GM23338 (cell line): ENCODE data around the gene OVOL3. TPM values are rescaled to one million over a fixed set of nuclear protein-coding genes. Genes with fewer than 3 reads are reported as not detected.

Experiments
- ATAC-seq: fragments of 200-7000 bp; cut with Tn5 transposase; 3 replicates; pipeline ENCODE4 v1.9.1; 2020
- DNase-seq: peaks from one replicate; pipeline ENCODE4 v3.0.0-alpha.2; 2015; ENCODE audit warnings: low spot score
- H2AFZ ChIP-seq: fragments of 200-600 bp; sonication (generic); 2 replicates; pipeline ENCODE4 v1.8.0; 2016; ENCODE audit warnings: antibody characterized with exemption, mild to moderate bottlenecking, moderate library complexity
- H3F3A ChIP-seq: fragments of 200-600 bp; sonication (generic); replicated peaks from 2 replicates; pipeline ENCODE4 v1.8.0; 2017; ENCODE audit warnings: antibody characterized with exemption, mixed run types, low read depth
- H3K27ac ChIP-seq: fragments of 200-600 bp; sonication (generic); 2 replicates; pipeline ENCODE4 v1.6.1; 2016; ENCODE audit warnings: low read depth
- H3K27me3 ChIP-seq: fragments of 200-600 bp; sonication (generic); 2 replicates; pipeline ENCODE4 v1.8.0; 2016; ENCODE audit warnings: mild to moderate bottlenecking, mixed run types, moderate library complexity; ENCODE audit not compliant: insufficient read depth
- H3K36me3 ChIP-seq: fragments of 200-600 bp; sonication (generic); 2 replicates; pipeline ENCODE4 v1.8.0; 2016; ENCODE audit warnings: mild to moderate bottlenecking; ENCODE audit not compliant: insufficient read depth
- H3K4me1 ChIP-seq: fragments of 200-600 bp; sonication (generic); 2 replicates; pipeline ENCODE4 v1.8.0; 2016; ENCODE audit warnings: mild to moderate bottlenecking, moderate library complexity; ENCODE audit not compliant: insufficient read depth
- H3K4me2 ChIP-seq: fragments of 200-600 bp; sonication (generic); 2 replicates; pipeline ENCODE4 v1.7.1; 2017; ENCODE audit warnings: mixed run types
- H3K4me3 ChIP-seq: fragments of 200-600 bp; sonication (generic); 2 replicates; pipeline ENCODE4 v1.6.1; 2016; ENCODE audit warnings: mixed run types
- H3K79me2 ChIP-seq: fragments of 200-600 bp; sonication (generic); replicated peaks from 2 replicates; pipeline ENCODE4 v1.8.0; 2017; ENCODE audit warnings: mild to moderate bottlenecking; ENCODE audit not compliant: insufficient read depth
- H3K9me2 ChIP-seq: fragments of 200-600 bp; sonication (generic); 2 replicates; pipeline ENCODE4 v1.8.0; 2017; ENCODE audit not compliant: insufficient read depth
- H4K20me1 ChIP-seq: fragments of 200-600 bp; sonication (generic); replicated peaks from 2 replicates; pipeline ENCODE4 v1.8.0; 2017; ENCODE audit warnings: mild to moderate bottlenecking; ENCODE audit not compliant: insufficient read depth
- H3K27ac Mint-ChIP-seq: 2 replicates; pipeline ENCODE4 v1.8.0; 2020; ENCODE audit warnings: inconsistent platforms, mild to moderate bottlenecking, moderate library complexity, mixed read lengths
- H3K27me3 Mint-ChIP-seq: 3 replicates; pipeline ENCODE4 v1.8.0; 2022; ENCODE audit warnings: low read depth, mild to moderate bottlenecking, moderate library complexity, mixed read lengths, inconsistent platforms; ENCODE audit not compliant: insufficient read depth, poor library complexity
- H3K36me3 Mint-ChIP-seq: 3 replicates; pipeline ENCODE4 v1.8.0; 2021; ENCODE audit warnings: low read depth, mild to moderate bottlenecking, inconsistent platforms, moderate library complexity, mixed read lengths
- H3K4me1 Mint-ChIP-seq: 3 replicates; pipeline ENCODE4 v1.8.0; 2020; ENCODE audit warnings: mild to moderate bottlenecking, inconsistent platforms, mixed read lengths
- H3K4me3 Mint-ChIP-seq: 3 replicates; pipeline ENCODE4 v1.8.0; 2021; ENCODE audit warnings: moderate library complexity, mild to moderate bottlenecking, inconsistent platforms, mixed read lengths
- H3K9me3 Mint-ChIP-seq: 3 replicates; pipeline ENCODE4 v1.8.0; 2020; ENCODE audit warnings: moderate library complexity, mild to moderate bottlenecking, inconsistent platforms, mixed read lengths
- CREB1 ChIP-seq: fragments of 250-450 bp; sonication (Bioruptor Pico); IDR thresholded peaks from 2 replicates; pipeline ENCODE4 v1.5.0; 2020; ENCODE audit warnings: low read depth, mild to moderate bottlenecking, moderate library complexity
- CTCF ChIP-seq, 2 experiments: fragments of 200-600 bp in 1 of 2; sonication (generic) in 1 of 2; conservative IDR thresholded peaks; 2 replicates each; pipeline versions ENCODE4 v1.5.1 to v1.6.1; 2016 to 2017; ENCODE audit warnings: antibody characterized with exemption in 2 of 2, low read depth in 2 of 2, mild to moderate bottlenecking in 2 of 2, moderate library complexity in 1 of 2
- ETS1 ChIP-seq: IDR thresholded peaks from 2 replicates; pipeline ENCODE4 v1.6.1; 2016; ENCODE audit warnings: antibody characterized with exemption
- EZH2 ChIP-seq: fragments of 200-600 bp; sonication (generic); IDR thresholded peaks from one replicate; pipeline ENCODE4 v1.8.0; 2017; ENCODE audit warnings: antibody characterized with exemption, mild to moderate bottlenecking, low read depth; ENCODE audit not compliant: unreplicated experiment
- EZH2phosphoT487 ChIP-seq: fragments of 200-600 bp; sonication (generic); IDR thresholded peaks from one replicate; pipeline ENCODE4 v1.8.1; 2018; ENCODE audit warnings: antibody characterized with exemption; ENCODE audit not compliant: unreplicated experiment
- JUNB ChIP-seq: IDR thresholded peaks from one replicate; pipeline ENCODE4 v1.6.1; 2016; ENCODE audit warnings: antibody characterized with exemption; ENCODE audit not compliant: unreplicated experiment
- NANOG ChIP-seq: IDR thresholded peaks from 2 replicates; pipeline ENCODE4 v1.6.1; 2016; ENCODE audit warnings: antibody characterized with exemption, borderline replicate concordance
- POLR2AphosphoS5 ChIP-seq: IDR thresholded peaks from 2 replicates; pipeline ENCODE4 v1.6.1; 2016; ENCODE audit warnings: antibody characterized with exemption, low read depth
- REST ChIP-seq: IDR thresholded peaks from one replicate; pipeline ENCODE4 v1.6.1; 2018; ENCODE audit warnings: antibody characterized with exemption; ENCODE audit not compliant: unreplicated experiment
- STAT1 ChIP-seq: IDR thresholded peaks from one replicate; pipeline ENCODE4 v1.6.1; 2016; ENCODE audit warnings: antibody characterized with exemption; ENCODE audit not compliant: unreplicated experiment
- ZNF114 ChIP-seq: fragments of 250-450 bp; sonication (Bioruptor Pico); IDR thresholded peaks from 2 replicates; pipeline ENCODE4 v1.5.0; 2020; ENCODE audit warnings: mild to moderate bottlenecking, moderate library complexity
- ZNF331 ChIP-seq: fragments of 250-450 bp; sonication (Bioruptor Pico); IDR thresholded peaks from 2 replicates; pipeline ENCODE4 v1.5.0; 2020; ENCODE audit warnings: low read depth, mild to moderate bottlenecking, moderate library complexity
- ZNF462 ChIP-seq: fragments of 250-450 bp; sonication (Bioruptor Pico); IDR thresholded peaks from 2 replicates; pipeline ENCODE4 v1.5.0; 2020; ENCODE audit warnings: mild to moderate bottlenecking, moderate library complexity
- polyA plus RNA-seq: library from polyadenylated mRNA; unstranded; fragments of >200 nt; fragmentation: Nextera tagmentation; extraction: Ambion mirVana; gene quantifications from 2 replicates; pipeline ENCODE4 v1.2.1, GENCODE V29; 2016
- total RNA-seq: library from RNA; depleted of rRNA; stranded (reverse); fragments of >200 nt; shearing (Covaris generic); gene quantifications from 2 replicates; pipeline ENCODE4 v1.2.3, GENCODE V29; 2014

Gene OVOL3
- total and polyA plus RNA-seq, 2 experiments from 2014 or later, result not detected

GRCh38 chr19:36073121-36073876 is 37.6 kb upstream of the OVOL3 start:
- H3K36me3 ChIP-seq, result peaks cover 27% of the 10 kb centered on the region
- no peak overlapping the region for H3K4me3 ChIP-seq
- TF ChIP-seq ZNF331 (no peak), REST (no peak), CTCF (conservative IDR thresholded peaks at IDR 0.05; ENCODE audit: low read depth in 2 of 2) (no peak), JUNB (no peak), EZH2phosphoT487 (no peak), CREB1 (CRISPR knock-in tag) (no peak), ZNF462 (CRISPR knock-in tag) (no peak), POLR2AphosphoS5 (no peak), NANOG (no peak), ETS1 (no peak), STAT1 (no peak), ZNF114 (CRISPR knock-in tag) (no peak), EZH2 (no peak)
- Mint-ChIP-seq H3K36me3 (peaks cover 74% of the 10 kb centered on the region), H3K9me3 (peaks cover 4% of the 10 kb centered on the region; the same call in 1 of the 3 replicates), H3K27me3 (peaks cover 3% of the 10 kb centered on the region), H3K4me3 (no peak overlapping the region), H3K27ac (no peak overlapping the region), H3K4me1 (no peaks in the 10 kb centered on the region)
- ATAC-seq, result no peak
- H3K4me2 ChIP-seq, result no peak overlapping the region
- DNase-seq, result no peak
- no peak overlapping the region for H2AFZ ChIP-seq
- H3K9me2 ChIP-seq, result no peaks in the 10 kb centered on the region
- no peaks in the 10 kb centered on the region for H3K27me3 ChIP-seq
- H3F3A ChIP-seq, result peaks cover 11% of the 10 kb centered on the region; the same call in 1 of the 2 replicates
- H4K20me1 ChIP-seq, result peaks cover 19% of the 10 kb centered on the region
- no peak overlapping the region for H3K27ac ChIP-seq
- H3K79me2 ChIP-seq, result no peaks in the 10 kb centered on the region
- no peaks in the 10 kb centered on the region for H3K4me1 ChIP-seq
